Fibroblast of villous mesenchyme (primary cell): ENCODE measurements around the gene COLQ. TPM values are rescaled to one million over a fixed set of nuclear protein-coding genes. Genes with fewer than 3 reads are reported as not detected.
"Not testable (repeated sequence)": the region's sequence is repeated elsewhere in the genome, so short reads cannot be mapped to it uniquely, and the experiment has no call there.

ENCODE experiments used
- DNase-seq: peaks from one replicate; pipeline ENCODE4 v3.0.0-alpha.2; 2010; ENCODE audit warnings: low read depth
- H3K4me3 ChIP-seq: 2 replicates; pipeline ENCODE4 v1.5.1; 2011; ENCODE audit warnings: low read depth, mild to moderate bottlenecking, low read length
- CTCF ChIP-seq: IDR thresholded peaks from 2 replicates; pipeline ENCODE4 v1.5.1; 2012; ENCODE audit warnings: low read depth, mild to moderate bottlenecking, low read length; ENCODE audit not compliant: insufficient read depth
- total RNA-seq: library from RNA; depleted of rRNA; stranded (reverse); fragments of >200 nt; gene quantifications from 2 replicates; pipeline ENCODE4 v1.2.3, GENCODE V29; 2012

COLQ gene
- total RNA-seq, 1 donor: 0.43 TPM

- no peak for TF ChIP-seq CTCF
- H3K4me3 ChIP-seq: no peak overlapping the region
- no peak for DNase-seq
Observed at GRCh38 chr3:15535732-15536131, 14.2 kb upstream of the COLQ start.

- DNase-seq, H3K4me3 ChIP-seq: not testable (repeated sequence)
Observed at GRCh38 chr3:15532614-15533013, 11.1 kb upstream of the COLQ start.

- H3K4me3 ChIP-seq: no peak overlapping the region
- no peak for TF ChIP-seq CTCF
- DNase-seq: no peak
Observed at GRCh38 chr3:15531346-15531745, 9.8 kb upstream of the COLQ start.

- no peak for TF ChIP-seq CTCF
Observed at GRCh38 chr3:15528854-15529537, 7.5 kb upstream of the COLQ start.

GRCh38 chr3:15527031-15527459, 5.5 kb upstream of the COLQ start:
- DNase-seq: peak; percentile 29
- no peak overlapping the region for H3K4me3 ChIP-seq
- TF ChIP-seq CTCF: peak; percentile 46

More at GRCh38 chr3:15528854-15529537, 7.5 kb upstream of the COLQ start:
- DNase-seq: no peak
- H3K4me3 ChIP-seq: no peak overlapping the region

- TF ChIP-seq CTCF: no peak
- DNase-seq: no peak
- H3K4me3 ChIP-seq: no peak overlapping the region
Observed at GRCh38 chr3:15525790-15526189, 4.3 kb upstream of the COLQ start.

GRCh38 chr3:15523660-15524417, 2.3 kb upstream of the COLQ start:
- DNase-seq: peak; percentile 4
- no peak overlapping the region for H3K4me3 ChIP-seq
- TF ChIP-seq CTCF: no peak
